Measurements from ENCODE around the gene MOB3A.

- TF ChIP-seq POLR2A (IDR thresholded peaks at IDR 0.05; ENCODE audit: low read depth, low read length) (no peak), POLR2AphosphoS5 (IDR thresholded peaks at IDR 0.05; ENCODE audit: low read depth, low read length) (no peak)
These were observed 63.7 kb downstream of the MOB3A start for GRCh38 chr19:2032296-2032941.

All from GM12892 (cell line).